GM12891 (cell line): ENCODE measurements around the gene ETV6.

Experiments used
- POLR2A ChIP-seq: IDR thresholded peaks from 2 replicates; pipeline ENCODE4 v1.6.1; 2011; ENCODE audit warnings: low read depth, low read length, control low read depth
- POLR2AphosphoS5 ChIP-seq: IDR thresholded peaks from 2 replicates; pipeline ENCODE4 v1.6.1; 2011; ENCODE audit warnings: low read depth, low read length, control low read depth

GRCh38 chr12:11787933-11788849, 138.7 kb downstream of the ETV6 start:
- TF ChIP-seq POLR2A (no peak), POLR2AphosphoS5 (no peak)
